NCI-H2227 (cell line): ENCODE results near the gene AMZ2.

Source experiments
- DNase-seq: peaks from one replicate; lab custom pipeline; 2025; ENCODE audit not compliant: unreplicated experiment; lab: John Stamatoyannopoulos, UW

The AMZ2 gene

GRCh38 chr17:68290268-68290954, 42.6 kb downstream of the AMZ2 start:
- DNase-seq = peak; percentile 42

- DNase-seq = peak; percentile 86
These were observed 43.4 kb downstream of the AMZ2 start, which contains the start of the genes ARSG and SLC16A6 for GRCh38 chr17:68290955-68291835. TSS of gene ARSG (plus strand) at chr17:68291495. CDS start at chr17:68307494, 15,999 bp downstream. TSS of gene SLC16A6 (minus strand) at chr17:68291127. CDS start at chr17:68278320, 12,807 bp downstream.

- peak; percentile 68 for DNase-seq
These were observed 44.2 kb downstream of the AMZ2 start for GRCh38 chr17:68291836-68292688.

GRCh38 chr17:68292689-68293040, 44.8 kb downstream of the AMZ2 start:
- no peak for DNase-seq

GRCh38 chr17:68293490-68294195, 45.8 kb downstream of the AMZ2 start:
- no peak for DNase-seq

- no peak for DNase-seq
These were observed 46.3 kb downstream of the AMZ2 start for GRCh38 chr17:68294196-68294555.

- no peak for DNase-seq
These were observed 46.8 kb downstream of the AMZ2 start for GRCh38 chr17:68294617-68295016.

- DNase-seq = no peak
These were observed 47.2 kb downstream of the AMZ2 start for GRCh38 chr17:68295086-68295485.

GRCh38 chr17:68296217-68297191, 48.7 kb downstream of the AMZ2 start:
- DNase-seq = no peak

- DNase-seq = no peak
These were observed 49.4 kb downstream of the AMZ2 start for GRCh38 chr17:68297195-68297594.

- DNase-seq = no peak
These were observed 50.8 kb downstream of the AMZ2 start for GRCh38 chr17:68298601-68299000.

- DNase-seq = no peak
These were observed 52.0 kb downstream of the AMZ2 start for GRCh38 chr17:68299817-68300216.

GRCh38 chr17:68301438-68301959, 53.7 kb downstream of the AMZ2 start:
- no peak for DNase-seq

GRCh38 chr17:68302066-68302564, 54.3 kb downstream of the AMZ2 start:
- DNase-seq = no peak

GRCh38 chr17:68302666-68303065, 54.8 kb downstream of the AMZ2 start:
- no peak for DNase-seq

GRCh38 chr17:68304706-68305105, 56.9 kb downstream of the AMZ2 start:
- no peak for DNase-seq

- DNase-seq = no peak
These were observed 57.3 kb downstream of the AMZ2 start for GRCh38 chr17:68305142-68305541.
